HAP-1 (cell line): ENCODE data around the gene ORC3.
"Not testable (repeated sequence)": the region's sequence is repeated elsewhere in the genome, so short reads cannot be mapped to it uniquely, and the experiment has no call there.

Experiments used
- DNase-seq, 2 experiments: peaks; one replicate each; pipeline ENCODE4 v3.0.0-alpha.2; 2016 to 2020; ENCODE audit warnings: low spot score in 2 of 2
- H3K27me3 ChIP-seq: fragments of 250-450 bp; sonication (Bioruptor Pico); 2 replicates; pipeline ENCODE4 v1.5.1; 2020; ENCODE audit warnings: low read depth, mild to moderate bottlenecking, moderate library complexity
- H3K36me3 ChIP-seq: fragments of 250-450 bp; sonication (Bioruptor Pico); replicated peaks from 2 replicates; pipeline ENCODE4 v1.5.1; 2020; ENCODE audit warnings: mild to moderate bottlenecking
- H3K4me1 ChIP-seq: fragments of 250-450 bp; sonication (Bioruptor Pico); 2 replicates; pipeline ENCODE4 v1.5.1; 2020; ENCODE audit warnings: mild to moderate bottlenecking
- H3K4me3 ChIP-seq: fragments of 250-450 bp; sonication (Bioruptor Pico); 2 replicates; pipeline ENCODE4 v1.5.1; 2020; ENCODE audit warnings: mild to moderate bottlenecking, moderate library complexity
- H3K9me3 ChIP-seq: fragments of 250-450 bp; sonication (Bioruptor Pico); 2 replicates; pipeline ENCODE4 v1.5.1; 2020; ENCODE audit warnings: mild to moderate bottlenecking, moderate library complexity
- in situ Hi-C: fragments of 300-500 bp; cut with MboI; formaldehyde crosslinking; loops from 3 replicates; pipeline ENCODE4 v1.14.3; 2020; ENCODE audit warnings: low sequenced_read_pairs, inconsistent platforms, mixed read lengths

ORC3 gene

GRCh38 chr6:87673237-87673636 is 83.3 kb downstream of the ORC3 start:
- in situ Hi-C loops: no loop called here
- Histone ChIP-seq H3K4me1 (peaks cover 6% of the 10 kb centered on the region; the same call in 1 of the 2 replicates), H3K36me3 (peaks cover 62% of the 10 kb centered on the region), H3K27me3 (no peaks in the 10 kb centered on the region), H3K4me3 (no peak overlapping the region), H3K9me3 (no peaks in the 10 kb centered on the region)
- DNase-seq: no peak

GRCh38 chr6:87674290-87674689 is 84.4 kb downstream of the ORC3 start:
- Histone ChIP-seq H3K36me3 (peaks cover 58% of the 10 kb centered on the region), H3K4me1 (peaks cover 6% of the 10 kb centered on the region; the same call in 1 of the 2 replicates), H3K27me3 (no peaks in the 10 kb centered on the region), H3K9me3 (no peaks in the 10 kb centered on the region), H3K4me3 (no peak overlapping the region)
- in situ Hi-C loops: no loop called here
- no peak for DNase-seq

- Histone ChIP-seq H3K27me3 (no peaks in the 10 kb centered on the region), H3K4me1 (peaks cover 6% of the 10 kb centered on the region; the same call in 1 of the 2 replicates), H3K36me3 (peaks cover 59% of the 10 kb centered on the region), H3K4me3 (no peak overlapping the region), H3K9me3 (no peaks in the 10 kb centered on the region)
- in situ Hi-C loops: no loop called here
- DNase-seq: no peak
Measured at GRCh38 chr6:87675004-87675681, 85.2 kb downstream of the ORC3 start.

GRCh38 chr6:87682310-87682709 is 92.4 kb downstream of the ORC3 start:
- Histone ChIP-seq H3K4me3 (no peak overlapping the region), H3K36me3 (peaks cover 36% of the 10 kb centered on the region), H3K9me3 (no peaks in the 10 kb centered on the region), H3K27me3 (no peaks in the 10 kb centered on the region), H3K4me1 (peaks cover 21% of the 10 kb centered on the region)
- no peak for DNase-seq
- in situ Hi-C loops: no loop called here

GRCh38 chr6:87683890-87684289 is 94.0 kb downstream of the ORC3 start:
- Histone ChIP-seq H3K4me1 (peaks cover 21% of the 10 kb centered on the region), H3K27me3 (no peaks in the 10 kb centered on the region), H3K9me3 (no peaks in the 10 kb centered on the region), H3K4me3 (no peak overlapping the region), H3K36me3 (peaks cover 21% of the 10 kb centered on the region)
- no peak for DNase-seq
- in situ Hi-C loops: no loop called here

GRCh38 chr6:87684895-87685654 is 95.1 kb downstream of the ORC3 start:
- DNase-seq: no peak

GRCh38 chr6:87686636-87687205 is 96.8 kb downstream of the ORC3 start:
- H3K36me3 ChIP-seq, H3K9me3 ChIP-seq, in situ Hi-C loops, DNase-seq, H3K4me3 ChIP-seq, H3K27me3 ChIP-seq: not testable (repeated sequence)
- peaks cover 16% of the 10 kb centered on the region for H3K4me1 ChIP-seq

More at GRCh38 chr6:87684895-87685654, 95.1 kb downstream of the ORC3 start:
- H3K36me3 ChIP-seq: peaks cover 13% of the 10 kb centered on the region
- no peaks in the 10 kb centered on the region for H3K9me3 ChIP-seq
- in situ Hi-C loops: no loop called here
- H3K4me1 ChIP-seq: peaks cover 21% of the 10 kb centered on the region
- H3K4me3 ChIP-seq: no peak overlapping the region
- no peaks in the 10 kb centered on the region for H3K27me3 ChIP-seq

GRCh38 chr6:87687296-87687695 is 97.4 kb downstream of the ORC3 start:
- H3K36me3 ChIP-seq: no peaks in the 10 kb centered on the region
- DNase-seq: no peak
- H3K4me1 ChIP-seq: peaks cover 10% of the 10 kb centered on the region
- in situ Hi-C loops: no loop called here
- no peaks in the 10 kb centered on the region for H3K27me3 ChIP-seq
- H3K9me3 ChIP-seq: no peaks in the 10 kb centered on the region
- H3K4me3 ChIP-seq: no peak overlapping the region

- H3K4me1 ChIP-seq, H3K4me3 ChIP-seq, H3K9me3 ChIP-seq, H3K36me3 ChIP-seq, in situ Hi-C loops, DNase-seq, H3K27me3 ChIP-seq: not testable (repeated sequence)
Measured at GRCh38 chr6:87687893-87688292, 98.0 kb downstream of the ORC3 start.

- peaks cover 7% of the 10 kb centered on the region for H3K4me1 ChIP-seq
- in situ Hi-C loops: no loop called here
- DNase-seq: no peak
- H3K27me3 ChIP-seq: no peaks in the 10 kb centered on the region
- no peaks in the 10 kb centered on the region for H3K9me3 ChIP-seq
- no peaks in the 10 kb centered on the region; the same call in 1 of the 2 replicates for H3K36me3 ChIP-seq
- no peak overlapping the region for H3K4me3 ChIP-seq
Measured at GRCh38 chr6:87690441-87690840, 100.5 kb downstream of the ORC3 start.

- peaks cover 12% of the 10 kb centered on the region for H3K4me1 ChIP-seq
Measured at GRCh38 chr6:87692086-87692485, 102.2 kb downstream of the ORC3 start.

GRCh38 chr6:87696817-87697216 is 106.9 kb downstream of the ORC3 start:
- H3K36me3 ChIP-seq, H3K27me3 ChIP-seq, H3K9me3 ChIP-seq, H3K4me3 ChIP-seq, in situ Hi-C loops, DNase-seq: not testable (repeated sequence)
- H3K4me1 ChIP-seq: peaks cover 29% of the 10 kb centered on the region

More at GRCh38 chr6:87692086-87692485, 102.2 kb downstream of the ORC3 start:
- Histone ChIP-seq H3K27me3 (no peaks in the 10 kb centered on the region), H3K36me3 (no peaks in the 10 kb centered on the region; the same call in 1 of the 2 replicates), H3K9me3 (no peaks in the 10 kb centered on the region), H3K4me3 (no peak overlapping the region)
- no peak for DNase-seq
- in situ Hi-C loops: no loop called here

GRCh38 chr6:87697581-87698546 is 107.9 kb downstream of the ORC3 start:
- in situ Hi-C loops: no loop called here
- no peaks in the 10 kb centered on the region for H3K9me3 ChIP-seq
- peaks cover 2% of the 10 kb centered on the region; the same call in 1 of the 2 replicates for H3K36me3 ChIP-seq
- peak; percentile 67 to 88 for DNase-seq
- H3K4me1 ChIP-seq: peaks cover 30% of the 10 kb centered on the region
- H3K4me3 ChIP-seq: peak overlapping the region; percentile 7
- no peaks in the 10 kb centered on the region for H3K27me3 ChIP-seq
